ENCODE data around the gene TUBA3D.
"Not testable (repeated sequence)": the region's sequence is repeated elsewhere in the genome, so short reads cannot be mapped to it uniquely, and the experiment has no call there.

TUBA3D gene

GRCh38 chr2:131504082-131504750 is 28.3 kb downstream of the TUBA3D start:
- H3K27me3 ChIP-seq (replicated peaks; ENCODE audit: control insufficient read depth, insufficient read depth, low read length); H3K9me3 ChIP-seq (ENCODE audit: control insufficient read depth, low read length); H3K4me1 ChIP-seq (ENCODE audit: control insufficient read depth, insufficient read depth, low read length); H3K4me3 ChIP-seq (ENCODE audit: low read length); H3K9ac ChIP-seq (ENCODE audit: low read length); DNase-seq (ENCODE audit: low read depth): not testable (repeated sequence)
- H3K36me3 ChIP-seq (ENCODE audit: control insufficient read depth, insufficient read depth, low read length, severe bottlenecking) = peaks cover 61% of the 10 kb centered on the region

- H3K36me3 ChIP-seq (ENCODE audit: control insufficient read depth, insufficient read depth, low read length, severe bottlenecking) = peaks cover 39% of the 10 kb centered on the region
- H3K4me1 ChIP-seq (ENCODE audit: control insufficient read depth, insufficient read depth, low read length) = no peaks in the 10 kb centered on the region
- no peaks in the 10 kb centered on the region for H3K27me3 ChIP-seq (replicated peaks; ENCODE audit: control insufficient read depth, insufficient read depth, low read length)
Observed at GRCh38 chr2:131509615-131510014, 33.7 kb downstream of the TUBA3D start.

GRCh38 chr2:131511291-131511968 is 35.5 kb downstream of the TUBA3D start:
- not testable (repeated sequence) for H3K9ac ChIP-seq (ENCODE audit: low read length); H3K9me3 ChIP-seq (ENCODE audit: control insufficient read depth, low read length); H3K27me3 ChIP-seq (replicated peaks; ENCODE audit: control insufficient read depth, insufficient read depth, low read length); H3K4me3 ChIP-seq (ENCODE audit: low read length); H3K4me1 ChIP-seq (ENCODE audit: control insufficient read depth, insufficient read depth, low read length); DNase-seq (ENCODE audit: low read depth)
- peaks cover 30% of the 10 kb centered on the region for H3K36me3 ChIP-seq (ENCODE audit: control insufficient read depth, insufficient read depth, low read length, severe bottlenecking)

More at GRCh38 chr2:131509615-131510014, 33.7 kb downstream of the TUBA3D start:
- no peaks in the 10 kb centered on the region for H3K9me3 ChIP-seq (ENCODE audit: control insufficient read depth, low read length)
- no peak for DNase-seq (ENCODE audit: low read depth)
- no peak overlapping the region for H3K9ac ChIP-seq (ENCODE audit: low read length)
- H3K4me3 ChIP-seq (ENCODE audit: low read length) = no peak overlapping the region

- H3K36me3 ChIP-seq (ENCODE audit: control insufficient read depth, insufficient read depth, low read length, severe bottlenecking) = peaks cover 22% of the 10 kb centered on the region
- H3K4me3 ChIP-seq (ENCODE audit: low read length); H3K9ac ChIP-seq (ENCODE audit: low read length); H3K9me3 ChIP-seq (ENCODE audit: control insufficient read depth, low read length); H3K27me3 ChIP-seq (replicated peaks; ENCODE audit: control insufficient read depth, insufficient read depth, low read length); DNase-seq (ENCODE audit: low read depth); H3K4me1 ChIP-seq (ENCODE audit: control insufficient read depth, insufficient read depth, low read length): not testable (repeated sequence)
Observed at GRCh38 chr2:131511969-131512870, 36.3 kb downstream of the TUBA3D start.

- not testable (repeated sequence) for H3K4me1 ChIP-seq (ENCODE audit: control insufficient read depth, insufficient read depth, low read length); H3K27me3 ChIP-seq (replicated peaks; ENCODE audit: control insufficient read depth, insufficient read depth, low read length); H3K9ac ChIP-seq (ENCODE audit: low read length); H3K4me3 ChIP-seq (ENCODE audit: low read length); H3K9me3 ChIP-seq (ENCODE audit: control insufficient read depth, low read length); DNase-seq (ENCODE audit: low read depth)
- H3K36me3 ChIP-seq (ENCODE audit: control insufficient read depth, insufficient read depth, low read length, severe bottlenecking) = peaks cover 14% of the 10 kb centered on the region
Observed at GRCh38 chr2:131514408-131515166, 38.7 kb downstream of the TUBA3D start.

GRCh38 chr2:131515235-131515634 is 39.3 kb downstream of the TUBA3D start:
- H3K4me3 ChIP-seq (ENCODE audit: low read length); H3K9ac ChIP-seq (ENCODE audit: low read length); H3K27me3 ChIP-seq (replicated peaks; ENCODE audit: control insufficient read depth, insufficient read depth, low read length); DNase-seq (ENCODE audit: low read depth); H3K4me1 ChIP-seq (ENCODE audit: control insufficient read depth, insufficient read depth, low read length); H3K9me3 ChIP-seq (ENCODE audit: control insufficient read depth, low read length): not testable (repeated sequence)
- peaks cover 11% of the 10 kb centered on the region for H3K36me3 ChIP-seq (ENCODE audit: control insufficient read depth, insufficient read depth, low read length, severe bottlenecking)

GRCh38 chr2:131516011-131516410 is 40.1 kb downstream of the TUBA3D start:
- no peak for DNase-seq (ENCODE audit: low read depth)
- H3K4me3 ChIP-seq (ENCODE audit: low read length) = no peak overlapping the region
- H3K36me3 ChIP-seq (ENCODE audit: control insufficient read depth, insufficient read depth, low read length, severe bottlenecking) = peaks cover 11% of the 10 kb centered on the region
- no peak overlapping the region for H3K9ac ChIP-seq (ENCODE audit: low read length)
- H3K4me1 ChIP-seq (ENCODE audit: control insufficient read depth, insufficient read depth, low read length) = no peaks in the 10 kb centered on the region
- no peaks in the 10 kb centered on the region for H3K27me3 ChIP-seq (replicated peaks; ENCODE audit: control insufficient read depth, insufficient read depth, low read length)
- no peaks in the 10 kb centered on the region for H3K9me3 ChIP-seq (ENCODE audit: control insufficient read depth, low read length)

GRCh38 chr2:131516621-131517020 is 40.7 kb downstream of the TUBA3D start:
- not testable (repeated sequence) for H3K4me3 ChIP-seq (ENCODE audit: low read length); H3K4me1 ChIP-seq (ENCODE audit: control insufficient read depth, insufficient read depth, low read length); DNase-seq (ENCODE audit: low read depth); H3K9me3 ChIP-seq (ENCODE audit: control insufficient read depth, low read length); H3K27me3 ChIP-seq (replicated peaks; ENCODE audit: control insufficient read depth, insufficient read depth, low read length); H3K9ac ChIP-seq (ENCODE audit: low read length)
- peaks cover 11% of the 10 kb centered on the region for H3K36me3 ChIP-seq (ENCODE audit: control insufficient read depth, insufficient read depth, low read length, severe bottlenecking)

- no peak for DNase-seq (ENCODE audit: low read depth)
- Histone ChIP-seq H3K9ac (ENCODE audit: low read length) (no peak overlapping the region), H3K27me3 (replicated peaks; ENCODE audit: control insufficient read depth, insufficient read depth, low read length) (no peaks in the 10 kb centered on the region), H3K4me3 (ENCODE audit: low read length) (no peak overlapping the region), H3K4me1 (ENCODE audit: control insufficient read depth, insufficient read depth, low read length) (no peaks in the 10 kb centered on the region), H3K36me3 (ENCODE audit: control insufficient read depth, insufficient read depth, low read length, severe bottlenecking) (peaks cover 11% of the 10 kb centered on the region), H3K9me3 (ENCODE audit: control insufficient read depth, low read length) (no peaks in the 10 kb centered on the region)
Observed at GRCh38 chr2:131517106-131517831, 41.4 kb downstream of the TUBA3D start.

- not testable (repeated sequence) for H3K27me3 ChIP-seq (replicated peaks; ENCODE audit: control insufficient read depth, insufficient read depth, low read length); H3K4me3 ChIP-seq (ENCODE audit: low read length); DNase-seq (ENCODE audit: low read depth); H3K9me3 ChIP-seq (ENCODE audit: control insufficient read depth, low read length); H3K4me1 ChIP-seq (ENCODE audit: control insufficient read depth, insufficient read depth, low read length); H3K9ac ChIP-seq (ENCODE audit: low read length)
- H3K36me3 ChIP-seq (ENCODE audit: control insufficient read depth, insufficient read depth, low read length, severe bottlenecking) = peaks cover 11% of the 10 kb centered on the region
Observed at GRCh38 chr2:131517856-131518255, 41.9 kb downstream of the TUBA3D start.
